Duodenal mucosa (tissue), 2 donors: Measurements from ENCODE around the gene HHATL.

Source experiments
- H3K27ac ChIP-seq: one replicate; pipeline ENCODE4 v1.7.0; 2013; ENCODE audit warnings: low read depth, low read length
- H3K27me3 ChIP-seq, 2 donors: one replicate each; pipeline ENCODE4 v1.7.0; 2013; ENCODE audit warnings: low read length in 2 of 2, control low read depth in 1 of 2; ENCODE audit not compliant: insufficient read depth in 2 of 2, control insufficient read depth in 1 of 2
- H3K36me3 ChIP-seq, 2 donors: one replicate each; pipeline ENCODE4 v1.7.0; 2013; ENCODE audit warnings: low read length in 2 of 2, control low read depth in 1 of 2; ENCODE audit not compliant: insufficient read depth in 2 of 2, control insufficient read depth in 1 of 2
- H3K4me1 ChIP-seq, 2 donors: one replicate each; pipeline ENCODE4 v1.7.0; 2013; ENCODE audit warnings: low read length in 2 of 2, control low read depth in 1 of 2; ENCODE audit not compliant: insufficient read depth in 2 of 2, control insufficient read depth in 1 of 2
- H3K4me3 ChIP-seq, 2 donors: one replicate each; pipeline ENCODE4 v1.7.0; 2013; ENCODE audit warnings: low read length in 2 of 2, low read depth in 1 of 2
- H3K9ac ChIP-seq, 2 donors: one replicate each; pipeline ENCODE4 v1.7.0; 2013; ENCODE audit warnings: low read length in 2 of 2, low read depth in 1 of 2
- H3K9me3 ChIP-seq, 2 donors: one replicate each; pipeline ENCODE4 v1.7.0; 2013; ENCODE audit warnings: low read length in 2 of 2, control low read depth in 1 of 2; ENCODE audit not compliant: control insufficient read depth in 1 of 2

Gene HHATL

DNA sequence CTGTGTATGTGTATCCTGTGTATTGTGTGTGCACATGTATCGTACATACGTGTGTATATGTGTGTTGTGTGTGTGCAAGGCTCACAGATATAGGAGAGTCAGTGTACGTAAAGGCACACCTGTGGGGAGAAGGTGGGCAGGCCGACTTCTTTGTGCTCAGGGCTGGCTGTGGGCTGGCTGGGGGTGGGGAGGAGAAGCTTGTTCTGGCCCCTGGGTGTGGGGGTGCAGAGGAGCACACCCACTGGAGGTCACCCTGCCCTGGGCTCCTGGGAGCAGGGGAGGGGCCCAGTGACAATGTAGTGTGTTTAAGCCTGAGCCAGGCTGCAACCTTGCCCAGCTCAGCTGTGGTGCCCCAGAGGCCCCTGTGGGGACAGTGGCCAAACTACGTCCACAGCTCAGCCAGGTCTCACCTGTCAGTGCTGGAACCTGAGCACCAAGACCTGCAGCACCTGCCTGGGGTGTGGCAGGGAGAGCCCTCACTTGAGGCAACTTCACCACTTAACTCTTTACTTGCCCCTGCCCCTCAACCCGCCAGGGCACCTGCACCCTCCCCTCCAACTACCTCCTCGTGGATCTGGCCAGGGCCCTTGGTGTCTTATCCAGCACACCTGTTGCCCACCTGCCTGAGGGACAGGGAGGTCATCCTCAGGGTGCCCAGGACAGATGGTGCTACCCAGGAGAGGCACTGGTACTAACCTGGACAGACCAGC is 2.6 kb upstream of the HHATL start:
- Histone ChIP-seq H3K36me3 (no peaks in the 10 kb centered on the region), H3K9ac (no peak overlapping the region), H3K4me1 (no peaks in the 10 kb centered on the region), H3K27ac (no peak overlapping the region), H3K9me3 (no peaks in the 10 kb centered on the region), H3K27me3 (peaks cover 0 to 4% of the 10 kb centered on the region in 2 donors), H3K4me3 (no peak overlapping the region)

DNA sequence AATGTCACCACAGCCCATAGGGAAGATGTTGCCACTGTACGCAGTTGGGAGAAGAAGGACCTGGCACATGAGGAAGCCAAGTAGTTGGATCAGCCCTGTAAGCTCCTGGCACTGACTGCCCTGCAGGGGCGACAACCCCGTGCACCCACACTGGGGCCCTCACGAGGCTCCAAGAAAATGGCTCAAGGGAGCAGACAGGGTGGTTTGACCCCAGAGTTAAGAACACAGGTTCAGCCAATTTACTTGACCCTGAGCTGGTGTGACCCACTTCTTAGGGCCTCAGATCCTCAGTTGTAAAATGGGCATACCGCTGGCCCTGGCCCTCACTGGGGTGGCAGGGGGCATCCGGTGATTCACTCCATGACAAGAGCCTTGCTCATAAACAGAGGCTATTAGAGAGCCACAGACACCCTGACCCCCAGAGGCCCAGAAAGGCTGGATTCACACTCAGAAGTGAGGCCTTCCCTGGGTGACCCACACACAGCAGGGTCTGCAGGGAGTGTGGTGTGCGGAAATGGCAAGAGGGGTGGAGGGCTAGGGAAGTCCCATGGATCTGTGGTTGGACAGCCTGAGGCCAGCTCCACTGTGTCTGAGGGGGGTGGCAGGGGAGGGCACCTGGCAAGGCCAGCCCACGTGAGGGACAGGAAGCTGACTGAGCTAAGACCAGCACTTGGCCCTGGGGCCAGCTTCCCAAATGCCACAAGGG is 1.7 kb upstream of the HHATL start:
- H3K9ac ChIP-seq: no peak overlapping the region
- H3K4me1 ChIP-seq: no peaks in the 10 kb centered on the region
- no peaks in the 10 kb centered on the region for H3K36me3 ChIP-seq
- H3K9me3 ChIP-seq: no peaks in the 10 kb centered on the region
- H3K27ac ChIP-seq: no peak overlapping the region
- H3K4me3 ChIP-seq: no peak overlapping the region
- H3K27me3 ChIP-seq: peaks cover 0 to 4% of the 10 kb centered on the region in 2 donors

DNA sequence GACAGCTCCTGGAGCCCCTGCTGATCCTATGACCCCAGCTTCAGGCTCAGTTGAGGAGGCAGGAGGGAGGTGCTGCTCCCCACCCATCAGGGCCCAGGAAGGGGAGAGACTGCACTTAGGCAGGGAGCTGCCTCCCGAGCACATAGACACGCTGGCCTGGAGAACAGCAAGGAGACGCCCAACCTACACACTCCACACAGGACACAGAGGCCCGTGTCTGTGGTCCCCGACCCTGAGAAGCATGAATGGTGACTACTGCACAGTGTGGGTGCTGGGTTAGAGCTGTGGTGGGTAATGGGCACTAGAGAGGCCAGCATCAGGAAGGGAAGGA is 1.1 kb upstream of the HHATL start:
- H3K27me3 ChIP-seq: peaks cover 0 to 4% of the 10 kb centered on the region in 2 donors
- H3K9ac ChIP-seq: no peak overlapping the region
- H3K36me3 ChIP-seq: no peaks in the 10 kb centered on the region
- no peak overlapping the region for H3K4me3 ChIP-seq
- H3K4me1 ChIP-seq: no peaks in the 10 kb centered on the region
- no peak overlapping the region for H3K27ac ChIP-seq
- H3K9me3 ChIP-seq: no peaks in the 10 kb centered on the region

GRCh38 chr3:42702982-42703694 is 540 bp upstream of the HHATL start:
- Histone ChIP-seq H3K36me3 (no peaks in the 10 kb centered on the region), H3K4me1 (no peaks in the 10 kb centered on the region), H3K9me3 (no peaks in the 10 kb centered on the region), H3K9ac (no peak overlapping the region), H3K27ac (no peak overlapping the region), H3K27me3 (peaks cover 0 to 4% of the 10 kb centered on the region in 2 donors), H3K4me3 (no peak overlapping the region)

DNA sequence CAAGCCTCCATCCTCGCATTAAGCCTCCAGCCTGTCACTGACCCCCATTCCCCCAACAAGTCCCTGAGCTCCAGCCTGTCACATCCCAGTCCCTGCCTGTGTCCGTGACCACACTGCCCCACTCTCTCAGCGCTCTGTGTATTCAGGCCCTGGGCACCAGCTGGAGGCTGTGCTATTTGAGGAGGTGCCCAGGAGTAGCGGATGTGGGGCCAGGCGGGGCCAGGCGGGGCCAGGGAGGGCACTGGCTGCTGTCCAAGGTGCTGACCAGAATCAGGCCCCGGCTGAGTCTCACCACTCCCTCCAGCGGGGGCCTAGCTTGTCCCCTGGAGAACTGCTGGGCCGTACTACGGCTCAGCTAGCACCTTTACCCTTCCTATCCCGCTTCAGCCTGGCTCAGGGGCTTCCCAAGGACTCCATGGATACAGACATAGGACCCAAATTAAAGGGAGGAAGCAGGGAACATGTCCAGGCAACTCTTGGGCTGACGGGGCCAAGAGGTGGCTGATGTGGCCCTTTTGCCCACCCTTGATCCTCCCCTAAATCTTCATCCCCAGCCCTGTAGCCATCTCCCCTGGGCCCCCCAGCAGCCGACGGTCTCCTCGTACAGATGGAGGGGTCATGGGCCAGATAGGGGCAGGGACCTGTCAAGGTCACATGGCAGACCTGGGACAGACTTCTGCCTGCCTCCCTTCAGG is 1.1 kb downstream of the HHATL start:
- H3K9ac ChIP-seq: no peak overlapping the region
- no peak overlapping the region for H3K4me3 ChIP-seq

GRCh38 chr3:42700366-42701288 is 2.0 kb downstream of the HHATL start:
- Histone ChIP-seq H3K27ac (no peak overlapping the region), H3K4me3 (no peak overlapping the region), H3K36me3 (no peaks in the 10 kb centered on the region), H3K9me3 (no peaks in the 10 kb centered on the region), H3K27me3 (peaks cover 0 to 9% of the 10 kb centered on the region in 2 donors), H3K9ac (no peak overlapping the region), H3K4me1 (no peaks in the 10 kb centered on the region)

More for the DNA sequence above, 1.1 kb downstream of the HHATL start:
- no peak overlapping the region for H3K27ac ChIP-seq
- peaks cover 0 to 4% of the 10 kb centered on the region in 2 donors for H3K27me3 ChIP-seq
- H3K9me3 ChIP-seq: no peaks in the 10 kb centered on the region
- no peaks in the 10 kb centered on the region for H3K4me1 ChIP-seq
- no peaks in the 10 kb centered on the region for H3K36me3 ChIP-seq

- Histone ChIP-seq H3K4me1 (no peaks in the 10 kb centered on the region), H3K36me3 (no peaks in the 10 kb centered on the region), H3K4me3 (no peak overlapping the region), H3K9ac (no peak overlapping the region), H3K27ac (no peak overlapping the region), H3K9me3 (no peaks in the 10 kb centered on the region), H3K27me3 (peaks cover 0 to 12% of the 10 kb centered on the region in 2 donors)
Observed at GRCh38 chr3:42699511-42699971, 3.1 kb downstream of the HHATL start.

DNA sequence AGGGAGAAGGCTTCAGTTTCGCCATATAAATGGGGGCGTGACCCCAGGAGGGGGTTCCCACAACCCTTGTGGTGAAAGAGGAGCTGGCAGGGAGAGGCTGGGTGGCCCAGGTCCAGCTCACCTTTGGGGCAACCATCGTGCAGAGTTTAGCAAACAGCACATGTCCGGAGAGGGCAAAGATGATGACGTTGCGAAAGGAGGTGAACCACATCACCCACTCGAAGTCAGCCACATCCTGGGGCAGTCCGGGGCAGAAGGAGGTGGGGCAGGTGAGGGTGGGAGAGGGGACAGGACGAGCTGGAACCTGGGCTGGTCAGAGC is 3.7 kb downstream of the HHATL start:
- Histone ChIP-seq H3K27me3 (peaks cover 0 to 12% of the 10 kb centered on the region in 2 donors), H3K9ac (no peak overlapping the region), H3K27ac (no peak overlapping the region), H3K4me1 (no peaks in the 10 kb centered on the region), H3K36me3 (no peaks in the 10 kb centered on the region), H3K4me3 (no peak overlapping the region), H3K9me3 (no peaks in the 10 kb centered on the region)

DNA sequence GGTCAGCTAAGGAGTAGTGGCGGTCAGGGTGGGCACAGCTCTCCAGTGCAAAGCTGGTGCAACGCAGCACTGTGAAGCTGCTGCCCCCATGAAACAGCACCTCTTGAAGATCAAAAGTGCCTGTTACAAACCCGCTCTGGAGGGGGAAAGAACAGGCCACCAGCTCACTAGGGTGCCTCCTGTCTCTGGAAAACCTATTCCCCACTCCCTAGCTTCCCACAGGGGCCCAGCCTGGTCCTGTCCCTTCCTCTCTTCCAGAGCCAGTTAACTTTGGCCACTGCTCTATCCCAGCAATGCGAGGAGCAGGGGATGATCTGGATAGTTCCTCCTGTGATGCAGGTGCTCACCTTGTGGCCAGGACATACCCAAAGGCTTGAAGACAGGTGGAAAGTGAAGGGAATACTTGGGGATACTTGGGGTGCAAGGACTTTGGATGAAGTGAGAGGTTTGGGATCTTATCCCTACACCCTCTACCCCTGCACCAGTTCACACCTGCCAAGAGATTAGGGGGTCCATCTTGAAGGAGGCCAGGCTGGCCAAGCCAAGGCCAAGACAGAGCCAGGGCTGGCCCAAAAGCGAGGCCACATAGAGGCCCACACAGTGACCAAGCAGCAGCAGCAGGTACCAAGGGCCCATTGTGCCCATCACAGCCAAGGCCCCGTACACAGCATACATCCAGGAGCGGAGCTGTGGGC is 4.2 kb downstream of the HHATL start:
- H3K27ac ChIP-seq: no peak overlapping the region
- peaks cover 0 to 12% of the 10 kb centered on the region in 2 donors for H3K27me3 ChIP-seq
- no peak overlapping the region for H3K4me3 ChIP-seq
- no peaks in the 10 kb centered on the region for H3K9me3 ChIP-seq
- H3K36me3 ChIP-seq: no peaks in the 10 kb centered on the region
- no peak overlapping the region for H3K9ac ChIP-seq
- no peaks in the 10 kb centered on the region for H3K4me1 ChIP-seq
